K562 (cell line): ENCODE data around the gene NMRK2. TPM values are rescaled to one million over a fixed set of nuclear protein-coding genes. Genes with fewer than 3 reads are reported as not detected.

Source experiments
- ATAC-seq: fragments of 200-7000 bp; cut with Tn5 transposase; 3 replicates; pipeline ENCODE4 v1.9.1; 2020; ENCODE audit warnings: moderate library complexity
- BruUV-seq: library from RNA; stranded (reverse); fragments of 400-500 nt; replicated peaks from 2 replicates; lab custom pipeline; 2021; lab: Mats Ljungman, UMichigan
- CTCF ChIA-PET: fragments of 300-600 bp; formaldehyde crosslinking; extraction: SDS; loops from one replicate; lab custom pipeline; 2021; ENCODE audit warnings: low intra/inter-chr PET ratio; lab: Yijun Ruan, JAX
- POLR2A ChIA-PET: fragments of 300-600, 350-650 bp; sonication (Branson Sonifier 250); formaldehyde crosslinking; extraction: SDS; loops from one replicate; lab custom pipeline; 2021; ENCODE audit warnings: antibody characterized with exemption, inconsistent platforms; lab: Yijun Ruan, JAX
- DNase-seq, 4 experiments: peaks; one replicate each; pipeline versions ENCODE4 v3.0.0 to v3.0.0-alpha.2; 2011 to 2018; ENCODE audit warnings: low spot score in 3 of 4, mixed read lengths in 3 of 4; ENCODE audit errors: extremely low read depth in 1 of 4
- FAIRE-seq: peaks from 2 replicates; lab custom pipeline; 2011; peaks lifted over from hg19 to GRCh38; lab: Jason Lieb, UNC
- H2AFZ ChIP-seq: 2 replicates; pipeline ENCODE4 v1.6.0; 2011; ENCODE audit warnings: low read depth, low read length, control low read depth, inconsistent platforms
- H3K27ac ChIP-seq: fragments of 200-600 bp; 3 replicates; pipeline ENCODE4 v1.8.0; 2011; ENCODE audit warnings: low read depth, mild to moderate bottlenecking, control low read depth, inconsistent platforms, low read length, moderate library complexity, mixed read lengths; ENCODE audit errors: extremely low read depth
- H3K27me3 ChIP-seq, 2 experiments: fragments of 300-600 bp in 1 of 2; 2 replicates in 1 of 2; 3 replicates in 1 of 2; pipeline versions ENCODE4 v1.6.0 to v1.8.0; 2011; ENCODE audit warnings: inconsistent platforms in 2 of 2, low read length in 2 of 2, mild to moderate bottlenecking in 1 of 2, mixed read lengths in 1 of 2, moderate library complexity in 1 of 2; ENCODE audit not compliant: control insufficient read depth in 2 of 2, insufficient read depth in 2 of 2
- H3K36me3 ChIP-seq: fragments of 300-600 bp; 3 replicates; pipeline ENCODE4 v1.8.0; 2011; ENCODE audit warnings: mild to moderate bottlenecking, low read length, inconsistent platforms; ENCODE audit not compliant: control insufficient read depth, insufficient read depth
- H3K4me1 ChIP-seq, 2 experiments: fragments of 200-600 bp in 1 of 2; replicated peaks in 1 of 2; 2 replicates in 1 of 2; 3 replicates in 1 of 2; pipeline versions ENCODE4 v1.5.1 to v1.8.0; 2011; ENCODE audit warnings: inconsistent platforms in 2 of 2, low read length in 2 of 2, mild to moderate bottlenecking in 1 of 2, mixed read lengths in 1 of 2, moderate library complexity in 1 of 2; ENCODE audit not compliant: control insufficient read depth in 2 of 2, insufficient read depth in 2 of 2
- H3K4me2 ChIP-seq: 2 replicates; pipeline ENCODE4 v1.6.1; 2011; ENCODE audit warnings: low read length, control low read depth, inconsistent platforms, mixed read lengths; ENCODE audit not compliant: insufficient read depth
- H3K4me3 ChIP-seq: fragments of 200-600 bp; sonication (generic), shearing (Covaris generic); 2 replicates; pipeline ENCODE4 v1.5.1; 2016; ENCODE audit warnings: control low read depth, inconsistent platforms
- H3K79me2 ChIP-seq: fragments of 200-600 bp; 3 replicates; pipeline ENCODE4 v1.8.0; 2011; ENCODE audit warnings: low read length, inconsistent platforms; ENCODE audit not compliant: control insufficient read depth, insufficient read depth
- H3K9ac ChIP-seq, 2 experiments: 2 replicates each; pipeline versions ENCODE4 v1.6.0 to v1.6.1; 2011; ENCODE audit warnings: low read depth in 2 of 2, low read length in 2 of 2, control low read depth in 1 of 2, inconsistent platforms in 1 of 2, mild to moderate bottlenecking in 1 of 2, mixed read lengths in 1 of 2; ENCODE audit not compliant: insufficient read depth in 1 of 2
- H3K9me1 ChIP-seq: one replicate; pipeline ENCODE4 v1.6.0; 2011; ENCODE audit warnings: inconsistent platforms, mild to moderate bottlenecking, low read length, moderate library complexity; ENCODE audit not compliant: control insufficient read depth, insufficient read depth
- H3K9me3 ChIP-seq: replicated peaks from 2 replicates; pipeline ENCODE4 v1.5.1; 2011; ENCODE audit warnings: low read depth, low read length, inconsistent platforms; ENCODE audit not compliant: control insufficient read depth, insufficient read depth
- H4K20me1 ChIP-seq: replicated peaks from 2 replicates; pipeline ENCODE4 v1.6.1; 2011; ENCODE audit warnings: low read length, inconsistent platforms, mixed read lengths; ENCODE audit not compliant: control insufficient read depth, insufficient read depth
- HNRNPK ChIP-seq: fragments of 200-400 bp; formaldehyde crosslinking; IDR thresholded peaks from one replicate; pipeline ENCODE4 v1.6.1; 2018; ENCODE audit warnings: mild to moderate bottlenecking, low read depth, low read length; ENCODE audit not compliant: poor library complexity, severe bottlenecking
- IRF2 ChIP-seq: sonication (generic); formaldehyde crosslinking; IDR thresholded peaks from 2 replicates; pipeline ENCODE4 v1.8.1; 2022; ENCODE audit warnings: mild to moderate bottlenecking, missing genetic modification reagents
- POLR2AphosphoS2 ChIP-seq: IDR thresholded peaks from 2 replicates; pipeline ENCODE4 v1.6.1; 2012; ENCODE audit warnings: low read length, improper control_type of control experiment
- POLR2AphosphoS5 ChIP-seq: IDR thresholded peaks from 2 replicates; pipeline ENCODE4 v1.6.1; 2011; ENCODE audit warnings: mild to moderate bottlenecking, low read depth, low read length, moderate library complexity; ENCODE audit not compliant: control insufficient read depth, insufficient read depth
- RBM22 ChIP-seq: fragments of 200-400 bp; formaldehyde crosslinking; IDR thresholded peaks from 2 replicates; pipeline ENCODE4 v1.6.1; 2018; ENCODE audit warnings: low read length, low read depth; ENCODE audit not compliant: poor library complexity, severe bottlenecking
- RUNX1 ChIP-seq: sonication (generic); IDR thresholded peaks from 2 replicates; pipeline ENCODE4 v1.6.1; 2016; ENCODE audit warnings: antibody characterized with exemption, low read depth
- ZBED1 ChIP-seq: IDR thresholded peaks from 2 replicates; pipeline ENCODE4 v1.6.1; 2014
- ZNF41 ChIP-seq: fragments of 250-450 bp; sonication (Bioruptor Pico); conservative IDR thresholded peaks from 2 replicates; pipeline ENCODE4 v1.4.0; 2020; ENCODE audit warnings: mild to moderate bottlenecking
- ZSCAN29 ChIP-seq: fragments of 450-650 bp; IDR thresholded peaks from 2 replicates; pipeline ENCODE4 v1.6.1; 2017
- WGBS: fragments of 100-300 bp; shearing (Covaris generic); methylation state at CpG from one replicate; pipeline ENCODE4 v1.1.6; 2016; ENCODE audit warnings: low coverage, mixed read lengths; ENCODE audit not compliant: insufficient coverage; ENCODE audit errors: missing lambda C conversion rate; 5-methylcytosine and 5-hydroxymethylcytosine counted together
- in situ Hi-C: fragments of 300-500 bp; cut with MboI; formaldehyde crosslinking; loops from 4 replicates; pipeline ENCODE4 v1.15.0; 2018; ENCODE audit warnings: inconsistent platforms, mixed read lengths
- intact Hi-C: fragments of 100-400 bp; cut with micrococcal nuclease; formaldehyde crosslinking; loops from 2 replicates; pipeline ENCODE4 v1.14.2; 2022
- polyA plus RNA-seq, 8 experiments: library from polyadenylated mRNA; depleted of rRNA in 4 of 8; stranded (reverse) in 5 of 8; unstranded in 3 of 8; fragments of >200 nt; fragmentation: Nextera tagmentation in 2 of 8; fragmentation: Illumina TruSeq in 1 of 8; extraction: Ambion mirVana in 2 of 8; extraction: Trizol in 1 of 8; gene quantifications; 2 replicates each; pipeline versions ENCODE4 v1.2.1 to v1.2.3, GENCODE V29; 2011 to 2014; ENCODE audit warnings: inconsistent platforms in 1 of 8, missing spikeins in 1 of 8
- total RNA-seq, 7 experiments: library from RNA; depleted of rRNA in 6 of 7; stranded (reverse); fragments of >200 nt in 6 of 7; fragmentation: Illumina TruSeq in 2 of 7; extraction: Trizol in 2 of 7; gene quantifications; 2 replicates each; pipeline versions ENCODE4 v1.2.1 to v1.2.3, GENCODE V29; 2011 to 2021; ENCODE audit warnings: low replicate concordance in 1 of 7
- TF ChIP-seq, protein P1 (sequence below): sonication (generic); formaldehyde crosslinking; IDR thresholded peaks from 2 replicates; pipeline ENCODE4 v1.8.0; 2022; ENCODE audit warnings: mild to moderate bottlenecking, missing genetic modification reagents, borderline replicate concordance
- TF ChIP-seq, protein P2 (sequence below): fragments of 250-450 bp; sonication (Bioruptor Pico); IDR thresholded peaks from 2 replicates; pipeline ENCODE4 v1.8.0; 2021; ENCODE audit warnings: borderline replicate concordance, mild to moderate bottlenecking, moderate library complexity; ENCODE audit not compliant: poor library complexity, severe bottlenecking
- TF ChIP-seq, protein P3 (sequence below): fragments of 450-650 bp; formaldehyde crosslinking; IDR thresholded peaks from 2 replicates; pipeline ENCODE4 v1.4.0; 2020; ENCODE audit warnings: mild to moderate bottlenecking, moderate library complexity
- TF ChIP-seq, protein P4 (sequence below): fragments of 450-650 bp; formaldehyde crosslinking; IDR thresholded peaks from 2 replicates; pipeline ENCODE4 v1.4.0; 2022; ENCODE audit warnings: missing genetic modification characterization

NMRK2 gene
- total and polyA plus RNA-seq, 9 of the 15 experiments (the other 6 are each of a cell fraction or from before 2014, with no cell fraction given): not detected

DNA sequence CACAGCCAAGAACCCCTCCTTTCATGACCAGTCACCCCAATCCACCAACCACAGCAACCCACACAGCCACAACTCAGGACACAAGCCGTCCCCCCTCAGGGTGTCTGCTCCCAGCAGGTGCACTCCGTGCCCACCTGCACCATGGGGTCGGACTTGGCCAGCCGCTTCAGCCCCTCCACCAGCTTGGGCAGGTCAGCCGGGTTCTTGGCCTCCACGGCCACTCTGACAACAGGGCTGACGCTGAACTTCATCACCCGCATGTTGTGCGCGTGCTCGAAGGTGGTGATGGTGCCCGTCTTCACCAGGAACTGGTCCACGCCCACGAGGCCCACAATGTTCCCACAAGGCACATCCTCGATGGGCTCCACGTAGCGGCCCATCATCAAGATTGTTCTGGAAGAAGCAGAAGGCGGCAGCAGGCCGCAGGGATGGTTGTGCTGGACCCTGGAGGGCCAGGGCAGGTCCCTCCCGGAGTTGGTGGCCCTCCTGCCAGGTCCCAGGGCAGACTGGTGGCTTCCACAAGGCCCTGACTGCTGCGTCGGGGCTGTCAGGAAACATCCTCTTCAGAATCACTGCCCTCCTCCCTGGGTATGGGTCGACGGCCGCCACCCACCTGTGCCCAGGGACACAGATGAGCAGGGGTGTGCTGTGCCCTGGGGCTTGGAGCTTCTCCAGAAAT lies 46.9 kb downstream of the NMRK2 start:
- no peak overlapping the region for H3K4me3 ChIP-seq
- WGBS: 98% methylated on average over 24 of the region's 25 CpGs
- peaks cover 35% of the 10 kb centered on the region for H3K9me1 ChIP-seq
- no peak for FAIRE-seq
- intact Hi-C loops (no loop called here), in situ Hi-C loops (loop anchor here (5.0 kb wide), 1 partner anchor 222 kb away; no protein-coding TSS in a partner anchor)
- H3K9ac ChIP-seq: peak overlapping the region in 1 of 2 experiments; percentile 72; a peak in 2 of 4 replicates
- H3K36me3 ChIP-seq: peaks cover 99% of the 10 kb centered on the region
- no TSS peak for BruUV-seq
- no peak overlapping the region for H3K4me2 ChIP-seq
- no peaks in the 10 kb centered on the region for H3K9me3 ChIP-seq
- ChIA-PET CTCF (no interaction called here), POLR2A (interaction anchor here (0.6 to 9.7 kb wide), 6 partner anchors 8 to 422 kb away, joined by 3 to 215 read pairs (median 4); partner anchors contain the start of gene DAPK3)
- peak in 2 of 4 experiments; percentile 10 for DNase-seq
- peaks cover 13 to 73% of the 10 kb centered on the region in 2 experiments; a peak in 4 of 5 replicates for H3K4me1 ChIP-seq
- no peaks in the 10 kb centered on the region for H3K27me3 ChIP-seq
- ATAC-seq: no peak
- no peak overlapping the region for H2AFZ ChIP-seq
- H3K27ac ChIP-seq: no peak overlapping the region
- H3K79me2 ChIP-seq: peaks cover 76% of the 10 kb centered on the region
- H4K20me1 ChIP-seq: peaks cover 88% of the 10 kb centered on the region
- TF ChIP-seq ZNF41 (CRISPR knock-in tag): no peak
- TF ChIP-seq, protein P1, sequence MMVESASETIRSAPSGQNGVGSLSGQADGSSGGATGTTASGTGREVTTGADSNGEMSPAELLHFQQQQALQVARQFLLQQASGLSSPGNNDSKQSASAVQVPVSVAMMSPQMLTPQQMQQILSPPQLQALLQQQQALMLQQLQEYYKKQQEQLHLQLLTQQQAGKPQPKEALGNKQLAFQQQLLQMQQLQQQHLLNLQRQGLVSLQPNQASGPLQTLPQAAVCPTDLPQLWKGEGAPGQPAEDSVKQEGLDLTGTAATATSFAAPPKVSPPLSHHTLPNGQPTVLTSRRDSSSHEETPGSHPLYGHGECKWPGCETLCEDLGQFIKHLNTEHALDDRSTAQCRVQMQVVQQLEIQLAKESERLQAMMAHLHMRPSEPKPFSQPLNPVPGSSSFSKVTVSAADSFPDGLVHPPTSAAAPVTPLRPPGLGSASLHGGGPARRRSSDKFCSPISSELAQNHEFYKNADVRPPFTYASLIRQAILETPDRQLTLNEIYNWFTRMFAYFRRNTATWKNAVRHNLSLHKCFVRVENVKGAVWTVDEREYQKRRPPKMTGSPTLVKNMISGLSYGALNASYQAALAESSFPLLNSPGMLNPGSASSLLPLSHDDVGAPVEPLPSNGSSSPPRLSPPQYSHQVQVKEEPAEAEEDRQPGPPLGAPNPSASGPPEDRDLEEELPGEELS (CRISPR knock-in tag): 0 out of 2 replicates have a peak, but pooled peaks have one; percentile 42
- peak; percentile 33; the same call in 1 of the 2 replicates for TF ChIP-seq ZBED1
- TF ChIP-seq RBM22: peak; percentile 96
- TF ChIP-seq, protein P2, sequence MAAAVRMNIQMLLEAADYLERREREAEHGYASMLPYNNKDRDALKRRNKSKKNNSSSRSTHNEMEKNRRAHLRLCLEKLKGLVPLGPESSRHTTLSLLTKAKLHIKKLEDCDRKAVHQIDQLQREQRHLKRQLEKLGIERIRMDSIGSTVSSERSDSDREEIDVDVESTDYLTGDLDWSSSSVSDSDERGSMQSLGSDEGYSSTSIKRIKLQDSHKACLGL (CRISPR knock-in tag): no peak
- TF ChIP-seq, protein P3, sequence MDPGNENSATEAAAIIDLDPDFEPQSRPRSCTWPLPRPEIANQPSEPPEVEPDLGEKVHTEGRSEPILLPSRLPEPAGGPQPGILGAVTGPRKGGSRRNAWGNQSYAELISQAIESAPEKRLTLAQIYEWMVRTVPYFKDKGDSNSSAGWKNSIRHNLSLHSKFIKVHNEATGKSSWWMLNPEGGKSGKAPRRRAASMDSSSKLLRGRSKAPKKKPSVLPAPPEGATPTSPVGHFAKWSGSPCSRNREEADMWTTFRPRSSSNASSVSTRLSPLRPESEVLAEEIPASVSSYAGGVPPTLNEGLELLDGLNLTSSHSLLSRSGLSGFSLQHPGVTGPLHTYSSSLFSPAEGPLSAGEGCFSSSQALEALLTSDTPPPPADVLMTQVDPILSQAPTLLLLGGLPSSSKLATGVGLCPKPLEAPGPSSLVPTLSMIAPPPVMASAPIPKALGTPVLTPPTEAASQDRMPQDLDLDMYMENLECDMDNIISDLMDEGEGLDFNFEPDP (CRISPR knock-in tag): no peak
- no peak; the same call in 1 of the 2 replicates for TF ChIP-seq POLR2AphosphoS2
- peak; percentile 76 for TF ChIP-seq POLR2AphosphoS5
- TF ChIP-seq RUNX1: 0 out of 2 replicates have a peak, but pooled peaks have one; percentile 33
- TF ChIP-seq HNRNPK: no peak
- TF ChIP-seq ZSCAN29: no peak
- TF ChIP-seq, protein P4, sequence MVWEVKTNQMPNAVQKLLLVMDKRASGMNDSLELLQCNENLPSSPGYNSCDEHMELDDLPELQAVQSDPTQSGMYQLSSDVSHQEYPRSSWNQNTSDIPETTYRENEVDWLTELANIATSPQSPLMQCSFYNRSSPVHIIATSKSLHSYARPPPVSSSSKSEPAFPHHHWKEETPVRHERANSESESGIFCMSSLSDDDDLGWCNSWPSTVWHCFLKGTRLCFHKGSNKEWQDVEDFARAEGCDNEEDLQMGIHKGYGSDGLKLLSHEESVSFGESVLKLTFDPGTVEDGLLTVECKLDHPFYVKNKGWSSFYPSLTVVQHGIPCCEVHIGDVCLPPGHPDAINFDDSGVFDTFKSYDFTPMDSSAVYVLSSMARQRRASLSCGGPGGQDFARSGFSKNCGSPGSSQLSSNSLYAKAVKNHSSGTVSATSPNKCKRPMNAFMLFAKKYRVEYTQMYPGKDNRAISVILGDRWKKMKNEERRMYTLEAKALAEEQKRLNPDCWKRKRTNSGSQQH: no peak
- peak; percentile 70; the same call in 1 of the 2 replicates for TF ChIP-seq IRF2 (CRISPR knock-in tag)
